Endothelial cell of umbilical vein (primary cell): Measurements from ENCODE around the gene ZNF565.

Source experiments
- CTCF ChIP-seq, 2 donors: IDR thresholded peaks; 1 replicate in 1 of 2; 2 replicates in 1 of 2; pipeline ENCODE4 v1.5.1; 2011; ENCODE audit warnings: low read length in 2 of 2, mild to moderate bottlenecking in 2 of 2, moderate library complexity in 2 of 2, control low read depth in 1 of 2, inconsistent platforms in 1 of 2, low read depth in 1 of 2; ENCODE audit not compliant: insufficient read depth in 1 of 2; ENCODE audit errors: extremely low read depth in 1 of 2
- EZH2 ChIP-seq: IDR thresholded peaks from 2 replicates; pipeline ENCODE4 v1.6.1; 2012; ENCODE audit warnings: borderline replicate concordance, low read depth, mild to moderate bottlenecking, moderate library complexity, low read length, inconsistent platforms; ENCODE audit not compliant: severe bottlenecking
- MYC ChIP-seq: IDR thresholded peaks from one replicate; pipeline ENCODE4 v1.6.1; 2011; ENCODE audit warnings: mild to moderate bottlenecking, low read depth, low read length
- POLR2A ChIP-seq: IDR thresholded peaks from 2 replicates; pipeline ENCODE4 v1.6.1; 2012; ENCODE audit warnings: low read depth, mild to moderate bottlenecking, control low read depth, low read length
- POLR2AphosphoS5 ChIP-seq: IDR thresholded peaks from 2 replicates; pipeline ENCODE4 v1.6.1; 2012; ENCODE audit warnings: low read depth, mild to moderate bottlenecking, control low read depth, low read length, moderate library complexity; ENCODE audit not compliant: insufficient read depth

- TF ChIP-seq CTCF (IDR thresholded peaks at IDR 0.05; ENCODE audit: extremely low read depth in 1 of 2, insufficient read depth in 1 of 2, low read depth in 1 of 2, low read length in 2 of 2) (no peak), POLR2AphosphoS5 (no peak), POLR2A (no peak), EZH2 (no peak), MYC (no peak)
These were observed 50.7 kb downstream of the ZNF565 start for GRCh38 chr19:36163813-36164212.
